GM18868 (cell line): ENCODE measurements around the gene EPHB2.

Experiments used
- ATAC-seq: cut with Tn5 transposase; IDR thresholded peaks from one replicate; pipeline ENCODE4 v1.9.1; 2021; ENCODE audit warnings: mild to moderate bottlenecking, moderate library complexity; ENCODE audit not compliant: unreplicated experiment

Gene EPHB2

GRCh38 chr1:22852144-22852655 is 141.6 kb downstream of the EPHB2 start:
- no peak for ATAC-seq

DNA sequence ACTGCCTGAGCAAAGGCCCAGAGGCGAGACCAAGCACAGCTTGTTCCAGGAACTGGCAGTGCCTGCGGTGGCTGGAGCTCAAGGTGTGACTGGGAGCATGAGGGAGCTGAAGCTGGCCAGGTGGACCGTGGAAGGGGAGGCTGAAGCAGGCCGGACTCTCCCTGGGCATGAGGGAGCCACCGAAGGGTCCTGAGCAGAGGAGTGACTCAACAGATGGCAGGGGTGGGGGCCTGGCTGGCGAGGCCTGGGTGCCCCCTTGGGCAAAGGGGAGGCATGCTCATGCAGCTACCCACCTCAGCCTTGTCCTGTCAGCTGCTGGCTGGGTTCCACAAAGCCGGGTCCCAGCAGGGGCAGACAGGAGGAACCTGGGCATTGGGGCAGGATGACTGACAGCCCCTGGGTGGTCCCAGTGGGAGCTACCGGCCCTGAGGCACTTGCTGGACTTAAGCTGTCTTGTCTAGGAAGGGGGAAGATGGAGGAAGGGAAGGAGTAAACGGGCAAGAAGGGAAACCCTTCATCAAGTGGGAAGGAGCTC is 143.1 kb downstream of the EPHB2 start:
- no peak for ATAC-seq

DNA sequence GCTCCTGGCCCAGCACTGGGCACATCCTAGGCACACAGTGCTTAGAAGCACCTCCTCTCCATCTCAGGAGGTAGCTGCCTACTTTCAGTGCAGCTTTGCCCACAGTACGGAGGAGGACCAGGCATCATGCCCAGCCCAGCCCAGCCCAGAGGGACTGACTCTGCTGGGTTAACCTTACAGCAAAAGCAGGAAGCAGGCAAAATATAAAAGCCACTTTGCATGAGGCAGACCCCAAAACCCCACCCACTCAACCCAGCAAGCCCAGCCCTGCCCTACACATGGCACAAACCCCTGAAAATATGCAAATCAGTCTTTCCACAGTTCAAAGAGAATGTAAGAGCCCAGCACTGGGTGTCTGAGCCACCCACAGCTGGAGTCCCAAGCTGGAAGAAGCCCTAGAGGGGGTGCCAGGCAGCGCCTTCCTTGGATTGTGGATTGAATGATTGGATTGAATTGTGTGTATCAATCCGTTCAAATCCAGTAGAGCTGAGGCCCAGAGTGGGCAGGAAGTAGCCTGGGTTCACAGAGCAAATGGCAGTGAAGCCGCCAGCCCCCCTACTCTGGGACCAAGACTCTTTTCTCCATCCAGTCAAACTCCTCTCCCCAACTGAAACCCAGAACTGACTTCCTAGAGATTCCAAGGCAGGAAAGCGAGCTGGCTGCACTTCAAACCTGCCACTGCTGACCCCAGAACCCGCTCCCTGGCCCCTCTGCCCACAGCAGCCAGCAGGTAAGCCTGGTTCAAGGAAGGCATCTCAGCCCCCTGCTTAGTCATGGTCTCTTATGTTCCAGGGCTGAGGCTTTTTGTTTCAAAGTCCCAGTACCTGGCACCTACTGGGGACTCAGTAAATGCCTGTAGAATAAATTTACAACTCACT is 144.3 kb downstream of the EPHB2 start:
- ATAC-seq: no peak

- ATAC-seq: no peak
Observed at GRCh38 chr1:22855668-22856606, 145.3 kb downstream of the EPHB2 start.

DNA sequence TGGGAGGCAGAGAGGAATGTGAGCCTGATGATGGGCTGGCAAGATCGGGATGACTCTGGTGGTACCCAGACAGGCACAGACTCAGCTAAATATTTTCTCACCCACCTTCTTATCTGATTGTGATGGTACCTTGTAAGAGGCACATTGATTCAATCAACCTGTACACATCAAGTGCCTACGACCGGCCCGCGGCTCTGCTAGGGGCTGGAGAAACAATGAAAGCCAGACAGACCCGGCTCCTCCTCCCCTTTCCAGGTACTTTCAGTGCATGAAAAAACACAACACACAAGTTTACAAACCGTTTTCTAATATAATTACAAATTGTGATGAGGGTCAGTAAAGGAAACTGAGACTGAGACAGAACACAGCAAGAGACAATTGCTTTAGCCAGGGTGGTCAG is 147.0 kb downstream of the EPHB2 start:
- no peak for ATAC-seq

- no peak for ATAC-seq
Observed at GRCh38 chr1:22860414-22860800, 149.8 kb downstream of the EPHB2 start.

- no peak for ATAC-seq
Observed at GRCh38 chr1:22860883-22861385, 150.3 kb downstream of the EPHB2 start.

- no peak for ATAC-seq
Observed at GRCh38 chr1:22861764-22862440, 151.3 kb downstream of the EPHB2 start.

- ATAC-seq: no peak
Observed at GRCh38 chr1:22862752-22863151, 152.1 kb downstream of the EPHB2 start.

GRCh38 chr1:22863766-22864165 is 153.1 kb downstream of the EPHB2 start:
- no peak for ATAC-seq

- ATAC-seq: no peak
Observed at GRCh38 chr1:22864886-22865285, 154.2 kb downstream of the EPHB2 start.

- ATAC-seq: no peak
Observed at GRCh38 chr1:22865736-22866135, 155.1 kb downstream of the EPHB2 start.

- ATAC-seq: no peak
Observed at GRCh38 chr1:22866868-22867267, 156.2 kb downstream of the EPHB2 start.

- ATAC-seq: no peak
Observed at GRCh38 chr1:22868331-22868730, 157.7 kb downstream of the EPHB2 start.

- no peak for ATAC-seq
Observed at GRCh38 chr1:22869325-22869724, 158.7 kb downstream of the EPHB2 start.

- ATAC-seq: no peak
Observed at GRCh38 chr1:22870201-22870871, 159.7 kb downstream of the EPHB2 start.

DNA sequence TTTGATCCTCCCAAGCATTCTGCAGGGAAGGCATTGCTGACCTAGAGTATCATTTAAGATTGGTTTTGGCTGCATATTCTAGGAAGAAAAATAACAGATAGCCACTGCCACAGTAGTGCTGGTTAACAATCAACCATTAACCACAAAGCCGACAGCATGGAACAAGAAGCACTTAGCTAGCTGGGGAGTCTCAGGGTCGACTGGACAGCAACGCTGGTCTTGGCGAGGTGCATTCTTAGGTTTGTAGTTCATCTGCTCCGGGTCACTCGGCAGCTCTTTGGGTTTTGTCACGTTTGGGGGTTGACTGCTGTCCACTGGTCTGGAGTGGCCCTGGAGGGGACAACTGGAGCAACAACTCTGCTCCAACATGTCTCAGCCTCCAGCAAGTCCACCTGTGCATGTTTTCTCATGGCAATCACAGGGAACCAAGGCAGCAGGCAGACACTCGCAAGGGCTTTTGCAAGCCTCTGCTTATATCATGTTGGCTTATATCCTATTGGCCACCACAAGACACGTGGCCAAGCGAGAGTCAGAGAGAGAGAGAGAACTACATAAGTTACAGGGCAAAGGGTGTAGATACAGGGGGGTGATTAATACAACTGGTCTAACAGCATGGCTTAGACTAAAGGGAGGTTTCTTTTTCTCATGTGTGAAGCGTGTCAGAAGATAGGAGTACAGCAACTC is 162.5 kb downstream of the EPHB2 start:
- no peak for ATAC-seq

DNA sequence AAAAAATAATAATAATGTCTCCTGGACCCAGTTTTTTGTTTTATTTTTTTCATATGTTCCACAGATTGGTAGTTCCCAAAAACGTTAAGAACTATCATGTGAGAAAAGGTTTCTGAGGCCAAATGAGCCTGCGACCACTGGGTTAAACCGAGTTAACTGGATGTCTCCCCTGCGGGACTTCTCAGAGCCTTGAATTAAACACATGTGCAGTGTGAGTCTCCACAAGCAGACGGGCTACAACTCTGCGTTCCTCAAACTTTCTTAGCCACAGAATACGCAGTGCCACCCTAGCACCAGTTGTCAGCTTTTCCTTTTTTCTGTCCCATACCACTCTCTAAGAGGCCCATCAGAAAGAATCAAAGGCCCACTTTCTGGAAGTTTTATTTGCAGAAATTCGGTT is 164.1 kb downstream of the EPHB2 start:
- no peak for ATAC-seq

GRCh38 chr1:22875241-22875640 is 164.6 kb downstream of the EPHB2 start:
- ATAC-seq: no peak
